ENCODE results near the gene FCHSD2. TPM values are rescaled to one million over a fixed set of nuclear protein-coding genes. Genes with fewer than 3 reads are reported as not detected.

Gene FCHSD2
- total and polyA plus RNA-seq, 2 of the 8 experiments (the other 6 are each of a cell fraction or from before 2014, with no cell fraction given): 4.1 to 7.8 TPM

- Histone ChIP-seq H4K20me1 (replicated peaks in 1 of 2; ENCODE audit: control insufficient read depth in 1 of 2, insufficient read depth in 2 of 2, low read length in 2 of 2) (no peaks in the 10 kb centered on the region), H3K79me2 (ENCODE audit: control insufficient read depth in 1 of 2, insufficient read depth in 2 of 2, low read length in 2 of 2) (no peaks in the 10 kb centered on the region), H3K18ac (ENCODE audit: extremely low read depth, low read length) (no peak overlapping the region), H3K4me3 (ENCODE audit: extremely low read depth in 1 of 4, insufficient read depth in 2 of 4, low read depth in 3 of 4, low read length in 4 of 4) (no peak overlapping the region), H2BK12ac (ENCODE audit: low read depth, low read length) (no peak overlapping the region), H3K9ac (replicated peaks in 1 of 4; ENCODE audit: extremely low read depth in 1 of 4, low read depth in 3 of 4, low read length in 3 of 4) (no peak overlapping the region), H3K9me3 (ENCODE audit: insufficient read depth in 2 of 2, low read depth in 1 of 2, low read length in 1 of 2) (no peaks in the 10 kb centered on the region), H3K4me1 (replicated peaks in 1 of 4; ENCODE audit: control insufficient read depth in 3 of 4, insufficient read depth in 4 of 4, low read length in 3 of 4) (peaks cover 0 to 9% (median 1%) of the 10 kb centered on the region in 4 experiments; a peak in 3 of 7 replicates), H2AFZ (ENCODE audit: low read length) (no peak overlapping the region), H2BK15ac (ENCODE audit: low read length) (no peak overlapping the region), H3K79me1 (ENCODE audit: low read depth, low read length) (no peaks in the 10 kb centered on the region), H3K56ac (replicated peaks; ENCODE audit: insufficient read length, low read depth, low read length) (no peak overlapping the region), H3K36me3 (ENCODE audit: control insufficient read depth in 2 of 4, insufficient read depth in 4 of 4, low read length in 3 of 4) (no peaks in the 10 kb centered on the region), H3K23ac (ENCODE audit: insufficient read length) (no peak overlapping the region), H3K14ac (ENCODE audit: insufficient read length) (no peak overlapping the region), H4K91ac (replicated peaks; ENCODE audit: insufficient read length, low read length) (no peak overlapping the region), H4K8ac (ENCODE audit: extremely low read depth, insufficient read depth, low read length) (no peak overlapping the region), H2BK120ac (replicated peaks; ENCODE audit: low read depth, low read length) (no peak overlapping the region), H2BK20ac (ENCODE audit: low read length) (no peak overlapping the region), H3K4me2 (ENCODE audit: insufficient read depth in 1 of 2, low read depth in 2 of 2, low read length in 2 of 2) (no peak overlapping the region), H3K4ac (replicated peaks; ENCODE audit: insufficient read length, low read depth, low read length) (no peak overlapping the region), H3K27me3 (replicated peaks in 1 of 4; ENCODE audit: control insufficient read depth in 3 of 4, extremely low read depth in 1 of 4, insufficient read depth in 3 of 4, low read length in 3 of 4) (no peaks in the 10 kb centered on the region), H2BK5ac (ENCODE audit: low read depth, low read length) (no peak overlapping the region), H4K5ac (ENCODE audit: insufficient read length, low read depth, low read length) (no peak overlapping the region), H2AK5ac (ENCODE audit: low read depth, low read length) (no peak overlapping the region), H3K27ac (ENCODE audit: low read depth, low read length) (no peak overlapping the region), H3K23me2 (ENCODE audit: low read depth, low read length) (no peaks in the 10 kb centered on the region)
- ChIA-PET POLR2A (ENCODE audit: partially characterized antibody) (no interaction called here), CTCF (ENCODE audit: partially characterized antibody) (interaction anchor here (1.3 kb wide), 1 partner anchor 223 kb away, joined by 4 read pairs; no protein-coding TSS in a partner anchor)
- whole genome bisulfite sequencing, 2 experiments (ENCODE audit: extremely low coverage in 1 of 2, insufficient coverage in 1 of 2, insufficient read length in 1 of 2, insufficient replicate concordance in 2 of 2, low coverage in 1 of 2, low lambda C conversion rate in 2 of 2, missing lambda C conversion rate in 1 of 2): 85% methylated on average over 3 of the region's 3 CpGs; no CpG with 5 or more reads in 1 of the 2 experiments
- FAIRE-seq: no peak
- no peak for DNase-seq (ENCODE audit: low read depth in 1 of 2, low spot score in 2 of 2)
- TF ChIP-seq SIX5 (IDR thresholded peaks at IDR 0.05; ENCODE audit: low read depth, low read length) (no peak), RFX5 (IDR thresholded peaks at IDR 0.05; ENCODE audit: borderline replicate concordance, low read depth, low read length) (no peak), RBBP5 (IDR thresholded peaks at IDR 0.05; ENCODE audit: borderline replicate concordance, low read depth, low read length) (no peak), CREB1 (IDR thresholded peaks at IDR 0.05) (no peak), POLR2A (IDR thresholded peaks at IDR 0.05; ENCODE audit: control extremely low read depth in 1 of 2, low read depth in 2 of 2, low read length in 2 of 2) (no peak), GABPA (IDR thresholded peaks at IDR 0.05; ENCODE audit: borderline replicate concordance, insufficient read depth, low read length) (no peak), JUN (IDR thresholded peaks at IDR 0.05; ENCODE audit: low read depth, low read length) (no peak), ASH2L (IDR thresholded peaks at IDR 0.05; ENCODE audit: low read length) (no peak), SIN3A (conservative IDR thresholded peaks at IDR 0.05 in 1 of 2, IDR thresholded peaks at IDR 0.05 in 1 of 2; ENCODE audit: low read depth in 1 of 2, low read length in 2 of 2) (no peak), ZNF274 (IDR thresholded peaks at IDR 0.05; ENCODE audit: borderline replicate concordance, extremely low read depth, low read length) (no peak), SIRT6 (IDR thresholded peaks at IDR 0.05; ENCODE audit: low read length) (no peak), JUND (IDR thresholded peaks at IDR 0.05; ENCODE audit: low read length) (no peak), BRCA1 (IDR thresholded peaks at IDR 0.05; ENCODE audit: low read depth, low read length) (no peak), SUZ12 (IDR thresholded peaks at IDR 0.05; ENCODE audit: low read length) (no peak), TAF1 (IDR thresholded peaks at IDR 0.05; ENCODE audit: low read depth, low read length) (no peak), HDAC2 (IDR thresholded peaks at IDR 0.05; ENCODE audit: borderline replicate concordance in 1 of 2, low read depth in 2 of 2, low read length in 2 of 2) (no peak)
Measured at GRCh38 chr11:72954860-72955259, 187.3 kb downstream of the FCHSD2 start.
